Measurements from ENCODE around the gene TBC1D19.

GRCh38 chr4:26751004-26751403 is 167.1 kb downstream of the TBC1D19 start:
- TF ChIP-seq CTCF (IDR thresholded peaks at IDR 0.05) (no peak), EZH2 (IDR thresholded peaks at IDR 0.05; ENCODE audit: borderline replicate concordance, insufficient read depth, low read depth, low read length, poor library complexity, severe bottlenecking) (no peak)
